HUDEP-2 (cell line): Measurements from ENCODE around the gene VSIG2.
"Not testable (repeated sequence)": the region's sequence is repeated elsewhere in the genome, so short reads cannot be mapped to it uniquely, and the experiment has no call there.

Source experiments
- DNase-seq, 76 experiments: peaks; one replicate each; lab custom pipeline; 2025; ENCODE audit not compliant: unreplicated experiment in 76 of 76; lab: John Stamatoyannopoulos, UW

Gene VSIG2

GRCh38 chr11:124751741-124752470, at the start of gene VSIG2:
Gene VSIG2, minus strand, starts transcription at chr11:124752255. Its CDS starts 118 bp downstream, at chr11:124752137.
- DNase-seq = no peak

- no peak for DNase-seq
These were observed 49.0 kb upstream of the VSIG2 start for GRCh38 chr11:124801014-124801413.

- DNase-seq = peak in 51 of 76 experiments; percentile 3 to 72 (median 41)
These were observed 48.3 kb upstream of the VSIG2 start, which contains the start of gene MSANTD2 for GRCh38 chr11:124800226-124800929. Gene MSANTD2, minus strand, starts transcription at chr11:124800406. Its CDS starts 26 bp downstream, at chr11:124800380.

GRCh38 chr11:124799348-124800225, 47.5 kb upstream of the VSIG2 start:
- DNase-seq = peak in 16 of 76 experiments; percentile 4 to 38 (median 14)

- DNase-seq = no peak
These were observed 46.9 kb upstream of the VSIG2 start for GRCh38 chr11:124798991-124799347.

GRCh38 chr11:124796312-124796711, 44.3 kb upstream of the VSIG2 start:
- no peak for DNase-seq

GRCh38 chr11:124793466-124794278, 41.6 kb upstream of the VSIG2 start:
- DNase-seq = peak in 33 of 76 experiments; percentile 14 to 73 (median 47)

- no peak for DNase-seq
These were observed 39.7 kb upstream of the VSIG2 start for GRCh38 chr11:124791626-124792341.

- no peak for DNase-seq
These were observed 36.5 kb upstream of the VSIG2 start for GRCh38 chr11:124788521-124788920.

- DNase-seq = no peak
These were observed 32.0 kb upstream of the VSIG2 start for GRCh38 chr11:124784051-124784450.

- no peak for DNase-seq
These were observed 30.9 kb upstream of the VSIG2 start for GRCh38 chr11:124783002-124783401.

- DNase-seq = no peak
These were observed 27.5 kb upstream of the VSIG2 start for GRCh38 chr11:124779568-124779967.

- DNase-seq = no peak
These were observed 26.2 kb upstream of the VSIG2 start for GRCh38 chr11:124778281-124778680.

GRCh38 chr11:124776865-124777645, 25.0 kb upstream of the VSIG2 start:
- no peak for DNase-seq

GRCh38 chr11:124770959-124771358, 18.9 kb upstream of the VSIG2 start:
- DNase-seq = not testable (repeated sequence)

- no peak for DNase-seq
These were observed 18.0 kb upstream of the VSIG2 start for GRCh38 chr11:124769806-124770774.

- no peak for DNase-seq
These were observed 16.9 kb upstream of the VSIG2 start for GRCh38 chr11:124768914-124769313.

- no peak for DNase-seq
These were observed 14.1 kb upstream of the VSIG2 start for GRCh38 chr11:124766156-124766555.
